HG03103 (cell line): ENCODE measurements around the gene ETFA.
A peak's percentile ranks its signal among the peaks of the same experiment; 100 is the strongest.

Source experiments
- ATAC-seq: cut with Tn5 transposase; IDR thresholded peaks from one replicate; pipeline ENCODE4 v1.9.1; 2021; ENCODE audit warnings: low read depth; ENCODE audit not compliant: unreplicated experiment

Gene ETFA

DNA sequence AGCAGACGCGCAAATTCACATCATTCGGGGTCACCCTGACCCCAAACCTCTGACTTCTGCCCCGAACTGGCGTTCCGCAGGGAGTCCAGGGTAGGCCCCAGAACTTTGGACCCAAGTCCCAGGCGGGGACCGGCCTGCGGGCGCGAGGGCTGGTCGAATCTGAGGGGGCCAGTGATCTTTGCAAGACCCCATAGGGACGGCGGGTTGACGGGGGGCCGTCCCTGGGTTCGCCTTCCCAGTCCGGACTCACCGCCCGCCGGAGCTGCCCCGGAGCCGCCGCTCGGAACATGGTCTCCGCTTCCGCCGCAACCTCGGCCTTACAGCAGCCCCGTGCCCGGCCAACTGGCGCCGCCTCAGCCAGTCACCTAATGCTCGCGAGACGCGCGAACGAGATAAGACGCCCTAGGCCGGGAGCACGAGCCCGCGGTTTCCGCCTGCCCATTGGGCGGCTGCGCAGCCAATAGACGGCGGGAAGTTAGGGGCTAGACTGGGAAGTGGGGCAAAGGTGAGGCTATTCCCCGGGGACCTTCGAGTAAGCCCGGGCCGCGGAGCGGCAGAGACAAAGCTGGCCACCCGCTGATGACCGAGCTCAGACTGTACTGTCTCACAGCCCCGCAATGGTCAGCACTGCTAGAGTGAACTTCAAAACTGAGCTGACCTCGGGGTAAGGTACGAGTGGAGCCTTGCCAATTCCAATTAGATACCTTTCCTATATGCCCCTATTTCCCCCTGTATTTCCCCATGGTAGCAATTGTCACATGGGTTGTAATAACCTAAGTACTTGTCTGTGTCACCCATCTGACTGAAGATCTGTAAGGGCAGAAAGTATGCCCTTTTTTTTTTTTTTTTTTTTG lies at the start of gene ETFA:
Gene ETFA (minus strand): TSS at position 370 of the 854 bp plus-strand sequence. CDS start 81 bp downstream, at position 289.
- ATAC-seq: peak; percentile 97

DNA sequence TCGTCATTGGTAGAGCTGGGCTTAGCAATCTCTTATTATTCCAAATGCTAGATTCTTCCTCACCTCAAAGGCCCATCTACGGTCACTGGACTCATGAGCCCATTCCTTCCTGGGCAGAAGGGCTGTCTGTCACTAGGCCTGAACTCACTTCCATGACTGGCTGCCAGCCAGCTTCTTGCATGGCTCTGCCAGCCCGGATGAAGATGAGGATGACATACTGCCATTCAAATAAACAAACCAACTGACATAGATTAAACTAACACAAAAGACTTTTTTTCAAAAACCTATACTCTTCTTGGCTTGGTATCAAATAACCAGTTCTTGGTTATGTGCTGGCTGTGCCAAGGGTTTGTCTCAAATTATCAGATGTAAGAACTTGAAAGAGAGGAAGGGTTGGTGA lies 49.1 kb upstream of the ETFA start:
- no peak for ATAC-seq

DNA sequence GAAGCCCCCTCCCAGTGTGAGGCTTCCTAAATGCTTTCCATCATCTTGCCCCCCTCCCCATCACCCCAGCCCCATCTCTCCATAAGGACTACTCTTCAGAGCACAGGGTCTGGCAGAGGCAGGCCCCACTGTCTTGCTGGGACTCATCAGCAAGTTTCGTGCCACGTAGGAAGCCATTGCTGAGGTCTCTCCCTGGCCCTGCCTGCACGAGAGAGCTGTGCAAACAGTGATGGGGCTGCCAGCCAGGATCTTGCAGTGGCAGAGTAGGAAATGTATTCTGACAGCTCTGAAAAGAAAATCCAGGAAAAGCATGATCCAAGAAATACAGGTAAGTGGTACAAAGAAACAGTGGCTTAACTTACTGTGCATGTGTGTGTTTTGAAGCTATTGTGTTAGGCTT lies 47.9 kb upstream of the ETFA start:
- ATAC-seq: no peak

DNA sequence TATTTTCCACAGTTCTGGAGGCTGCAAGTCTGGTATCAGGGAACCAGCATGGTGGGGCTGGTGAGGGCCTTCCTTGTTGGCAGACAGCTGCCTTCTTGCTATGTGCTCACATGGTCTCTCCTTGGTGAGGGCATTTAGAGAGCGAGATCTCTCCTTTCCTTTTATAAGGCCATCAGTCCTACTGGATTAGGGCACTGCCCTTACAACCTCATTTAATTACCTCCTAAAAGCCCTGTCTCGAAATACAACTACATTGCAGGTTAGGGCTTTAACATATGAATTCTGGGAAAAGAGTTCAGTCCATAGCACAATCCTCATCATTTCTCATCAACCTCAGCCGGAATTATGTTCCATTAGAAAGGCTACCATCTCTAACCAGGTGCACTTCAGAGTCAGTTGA lies 47.2 kb upstream of the ETFA start:
- no peak for ATAC-seq

DNA sequence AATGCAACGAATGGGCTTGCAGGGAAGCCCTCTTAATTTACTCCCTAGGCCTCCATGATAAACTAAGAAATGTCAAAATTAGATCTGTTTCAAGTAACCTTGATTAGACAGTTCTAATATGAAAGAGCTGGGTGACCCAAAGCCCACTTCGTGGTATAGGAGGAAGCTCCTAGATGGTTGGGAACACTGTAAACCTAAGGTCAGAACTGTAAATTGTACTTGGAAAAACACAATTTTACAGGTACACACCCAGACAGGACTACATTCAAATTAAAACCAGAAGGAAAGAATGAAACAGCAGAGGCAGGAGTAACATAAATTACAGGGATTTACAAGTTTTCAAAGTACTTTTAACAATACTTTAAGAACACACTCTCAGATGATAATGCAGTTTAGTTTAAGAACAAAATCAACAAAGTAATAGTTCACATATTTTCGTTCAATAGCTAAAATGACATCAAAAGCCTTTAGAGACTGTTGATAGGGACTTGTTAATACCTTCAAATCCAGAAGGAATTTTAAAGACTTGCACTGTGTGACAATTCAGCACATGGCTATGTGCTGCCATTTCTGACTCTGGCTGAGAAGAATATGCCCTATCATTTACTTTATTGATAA lies 43.7 kb upstream of the ETFA start:
- no peak for ATAC-seq

DNA sequence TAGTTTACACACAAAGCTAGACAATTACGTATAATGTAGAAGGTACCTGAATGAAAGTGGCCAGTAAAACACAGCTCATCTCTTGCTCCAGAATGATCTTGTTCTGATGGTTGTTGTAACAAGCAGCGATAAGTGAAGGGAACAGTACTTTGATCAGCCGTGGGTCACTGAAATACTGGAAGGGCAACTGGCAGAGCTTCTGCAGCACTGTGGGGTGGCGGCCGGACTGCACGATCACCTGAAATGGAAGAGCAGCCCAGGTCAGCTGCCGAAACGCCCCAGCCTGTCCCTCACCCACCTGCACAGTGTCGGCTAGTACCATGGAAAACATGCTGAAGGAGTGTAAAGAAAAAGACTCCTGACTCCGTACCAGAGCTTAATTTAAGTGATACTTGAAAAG lies 42.6 kb upstream of the ETFA start:
- ATAC-seq: no peak

DNA sequence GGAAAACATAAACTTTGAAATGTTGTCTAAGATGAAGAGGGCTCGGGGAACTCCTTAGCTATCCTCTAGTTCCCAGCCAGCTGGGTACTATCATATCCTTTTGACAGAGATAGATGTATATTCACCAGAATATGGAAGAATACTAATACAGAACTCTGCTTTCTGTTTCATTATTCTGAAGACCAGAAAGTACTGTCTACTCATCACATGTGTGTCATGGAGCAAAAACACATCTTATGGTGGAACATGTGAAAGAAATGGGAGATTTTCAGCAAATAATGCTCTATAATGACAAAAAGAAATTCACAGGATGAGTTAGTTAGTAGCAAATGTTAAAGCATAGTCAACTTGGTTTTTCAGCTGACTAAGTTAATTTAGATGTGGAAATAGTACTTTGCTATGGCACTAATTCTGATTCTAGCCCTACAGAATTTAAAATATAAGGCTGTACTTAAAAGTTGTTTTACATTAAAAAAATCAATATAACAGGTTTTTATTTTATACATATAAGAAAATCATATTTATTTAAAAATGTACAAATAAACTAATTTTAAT lies 41.8 kb upstream of the ETFA start:
- no peak for ATAC-seq

DNA sequence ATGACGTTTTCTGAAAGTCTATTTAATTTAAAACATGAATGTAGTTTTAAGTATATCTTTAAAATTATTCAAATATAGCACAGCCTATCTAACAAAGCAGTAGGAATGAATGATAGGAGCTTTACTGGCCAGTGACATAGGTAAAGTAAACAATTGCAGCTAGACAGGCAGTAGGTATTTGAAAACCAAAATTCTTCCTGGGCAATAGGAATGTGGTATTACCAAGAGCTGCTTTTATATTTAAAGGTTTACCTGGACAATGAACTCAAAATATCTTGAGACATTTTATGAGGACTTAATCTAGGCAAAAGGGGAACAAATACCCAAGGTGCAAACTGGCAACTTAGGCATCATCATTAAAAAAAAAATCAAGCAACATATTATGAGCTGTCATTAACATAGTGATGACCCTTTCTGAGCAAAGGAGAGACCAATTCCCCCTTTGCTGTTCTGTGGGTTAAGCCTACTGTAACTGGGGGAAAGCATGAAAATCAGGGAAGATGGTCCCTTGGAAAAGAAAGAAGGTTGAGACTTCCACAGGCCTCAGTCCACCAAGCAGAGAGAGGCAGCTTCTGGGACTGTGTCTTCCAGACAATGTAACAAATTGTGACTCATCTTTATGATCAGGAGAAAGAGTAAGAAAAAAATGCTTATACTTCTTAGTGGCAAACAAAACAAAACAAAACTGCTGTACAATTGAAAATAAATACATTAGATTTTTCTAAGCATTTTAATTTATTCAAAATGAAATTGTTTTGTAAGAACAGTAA lies 38.2 kb upstream of the ETFA start:
- ATAC-seq: no peak

DNA sequence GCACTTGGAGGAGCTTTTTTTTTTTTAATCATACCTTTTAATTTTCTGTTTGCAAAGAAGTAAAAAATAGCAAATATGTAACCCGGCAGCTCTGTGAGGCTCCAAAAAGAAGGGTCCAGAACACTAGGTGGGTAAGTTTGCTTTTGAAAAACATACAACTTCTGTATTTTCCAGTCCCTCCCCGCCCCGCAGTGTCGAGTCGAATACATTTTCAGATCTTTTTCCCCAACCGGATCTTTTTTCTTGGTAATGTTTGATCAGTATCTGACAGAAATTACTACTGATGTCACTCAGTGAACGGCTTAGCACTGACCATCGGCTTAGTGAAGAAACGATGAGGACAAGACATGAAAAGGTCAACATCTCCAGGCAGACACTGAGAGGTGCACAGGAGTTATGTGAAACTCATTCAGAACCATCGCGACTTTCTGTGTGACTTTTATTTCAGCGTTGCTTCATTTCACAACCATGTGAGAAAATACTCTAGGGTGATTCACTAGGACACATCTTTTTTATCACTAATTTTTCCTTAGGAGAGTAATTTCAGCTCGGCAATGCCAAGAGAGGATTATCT lies 36.3 kb upstream of the ETFA start:
- no peak for ATAC-seq

DNA sequence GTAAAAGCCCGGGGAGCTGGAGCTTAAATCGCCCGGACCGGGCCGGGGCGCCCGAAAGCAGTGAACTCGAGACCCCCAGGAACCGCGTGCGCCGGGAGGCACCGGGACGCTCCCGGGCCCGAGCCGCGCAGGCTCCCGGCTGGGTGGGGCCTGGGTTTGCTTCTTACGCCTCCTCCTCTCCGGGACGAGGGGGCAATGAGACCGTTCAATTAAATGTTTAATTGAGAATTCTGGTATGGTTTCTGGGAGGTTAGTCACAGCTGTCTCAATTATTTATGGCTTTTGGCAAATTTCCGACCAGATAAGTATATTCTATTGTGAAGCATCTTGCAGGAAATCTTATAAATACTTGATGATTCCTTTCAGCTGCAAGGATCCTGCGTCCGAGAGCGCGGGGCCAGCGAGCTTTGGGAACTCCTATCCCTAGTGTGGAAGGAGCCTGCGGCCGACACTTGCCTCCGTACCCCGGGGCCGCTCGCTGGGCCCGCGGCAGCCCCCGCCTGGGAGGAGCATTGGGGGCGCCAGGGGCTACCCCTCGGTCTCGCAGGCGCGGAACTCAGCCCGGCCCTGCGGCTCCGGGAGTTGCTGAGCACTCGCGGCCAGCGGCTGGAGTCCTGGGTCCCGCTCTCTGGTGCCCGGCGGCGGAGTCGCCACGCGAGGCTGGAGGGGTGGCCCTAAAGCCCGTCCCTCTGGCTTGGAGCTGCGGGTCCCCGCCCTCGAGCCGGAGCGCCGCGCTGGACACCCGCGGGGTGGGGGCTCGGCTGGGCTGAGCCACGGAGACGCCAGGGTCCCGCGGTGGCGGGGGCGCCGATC lies 35.6 kb upstream of the ETFA start:
- ATAC-seq: no peak

DNA sequence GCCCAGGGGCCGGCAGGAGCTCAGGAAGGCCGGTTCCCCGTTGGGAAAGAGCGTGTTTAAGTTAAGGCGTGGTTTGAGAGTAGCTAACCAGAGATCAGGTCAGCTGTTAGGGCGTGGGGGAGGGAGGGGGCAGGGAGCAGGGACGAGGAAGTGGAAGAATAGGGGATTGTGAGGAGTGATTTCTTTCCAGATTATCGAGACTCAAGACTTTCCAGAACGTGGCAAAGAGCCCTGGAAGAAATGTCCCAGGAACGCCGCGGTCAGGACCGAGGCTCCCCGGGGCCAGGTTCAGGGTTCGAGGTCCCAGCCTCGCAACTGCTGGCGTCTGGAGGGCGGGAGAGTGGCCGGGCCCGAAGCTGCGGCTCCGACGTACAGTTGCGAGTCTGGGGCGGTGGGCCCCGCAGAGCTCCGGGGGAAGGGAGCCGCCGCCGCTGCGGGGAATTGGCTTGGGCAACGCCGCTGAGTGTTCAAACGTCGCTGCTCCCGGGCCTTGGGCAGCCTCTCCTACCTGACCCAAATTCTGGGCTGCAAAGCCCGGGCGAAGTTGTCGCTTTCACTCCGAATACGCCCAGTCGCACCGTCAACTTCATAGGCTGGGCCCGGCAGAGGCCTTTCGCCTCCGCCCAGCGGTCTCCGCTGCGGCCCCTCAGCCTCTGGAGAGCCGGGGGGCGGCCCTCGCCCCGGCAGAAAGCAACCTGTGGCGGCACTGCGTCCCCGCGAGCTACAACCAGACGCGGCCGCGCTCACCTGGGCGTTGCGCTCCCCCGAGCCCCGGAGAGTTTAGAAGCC lies 34.8 kb upstream of the ETFA start:
- no peak for ATAC-seq

DNA sequence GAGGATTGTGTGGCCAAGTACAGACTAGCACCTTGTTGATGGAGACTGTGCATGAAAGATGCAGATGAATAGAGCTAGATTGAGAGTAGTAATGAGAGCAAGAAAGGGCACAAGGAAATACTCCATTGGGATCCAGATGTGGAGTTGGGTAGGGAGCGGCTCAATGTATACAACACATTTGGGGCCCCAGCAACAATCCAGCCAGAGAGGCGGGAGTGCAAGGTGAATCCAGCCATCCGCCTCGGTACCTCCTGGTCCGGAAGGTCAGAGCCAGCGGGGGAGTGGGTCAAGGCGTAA lies 34.3 kb upstream of the ETFA start:
- no peak for ATAC-seq

DNA sequence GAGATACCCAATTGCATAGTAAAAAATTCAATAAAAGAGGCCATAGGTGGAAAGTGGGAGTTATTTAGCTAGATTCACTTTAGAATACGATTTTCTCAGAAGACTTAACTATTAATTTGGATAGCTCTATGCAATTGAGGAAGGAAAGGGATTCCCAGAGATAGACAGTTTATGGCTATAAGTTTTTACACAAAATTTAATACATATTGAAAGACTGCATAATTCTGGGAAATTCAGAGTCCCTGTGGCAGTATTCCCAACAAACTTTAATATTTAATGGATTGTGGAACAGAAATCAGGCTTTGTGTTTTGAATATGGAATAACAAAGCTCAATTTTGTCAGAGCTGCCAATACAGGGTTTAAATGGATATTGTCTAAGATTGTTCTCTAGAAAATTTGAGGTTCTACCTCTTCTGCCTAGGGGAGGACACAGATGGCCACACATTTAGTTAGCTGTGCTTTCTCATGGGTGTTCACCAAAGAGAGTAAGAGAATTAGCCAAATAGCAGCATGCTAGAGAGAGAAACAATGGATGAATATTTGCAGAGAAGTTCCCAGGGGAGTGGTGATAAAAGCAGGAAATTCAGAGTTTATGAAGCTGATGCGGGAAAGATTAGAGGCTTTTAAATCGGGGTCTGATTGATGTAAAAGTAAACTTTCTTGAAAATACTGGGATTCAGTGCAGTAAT lies 33.8 kb upstream of the ETFA start:
- no peak for ATAC-seq

DNA sequence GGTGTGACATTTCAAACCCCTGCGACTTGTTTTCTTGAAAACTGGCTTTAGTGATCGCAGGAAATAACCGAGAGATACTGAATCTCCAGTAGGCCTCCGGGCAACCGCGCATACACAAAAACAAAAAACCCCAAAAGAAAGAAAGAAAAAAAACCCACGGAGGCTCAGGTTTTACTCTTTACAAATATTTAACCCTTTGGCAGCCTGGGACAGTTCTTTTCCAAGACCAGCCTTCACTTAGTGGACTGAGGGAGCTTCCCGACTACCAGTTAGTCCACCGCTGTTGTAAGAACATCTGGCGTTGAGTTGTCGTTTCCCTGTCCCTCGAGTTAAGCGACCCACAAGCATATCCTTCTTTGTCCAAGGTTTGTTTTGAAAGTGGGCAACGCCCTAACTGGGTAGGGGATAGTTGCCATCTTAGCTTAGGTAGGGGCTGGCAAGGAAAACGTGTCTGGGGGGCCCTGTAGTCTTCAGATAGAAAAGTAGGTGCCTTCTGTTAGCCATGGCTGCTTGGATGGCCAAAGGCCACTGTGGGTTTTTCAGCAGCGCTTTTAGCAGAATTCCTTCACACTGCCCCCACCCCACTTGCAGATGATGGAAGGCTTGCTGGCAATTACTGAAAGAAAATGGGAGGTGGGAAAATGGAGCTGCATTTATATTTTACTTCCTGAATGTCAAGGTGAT lies 32.2 kb upstream of the ETFA start:
- ATAC-seq: no peak

DNA sequence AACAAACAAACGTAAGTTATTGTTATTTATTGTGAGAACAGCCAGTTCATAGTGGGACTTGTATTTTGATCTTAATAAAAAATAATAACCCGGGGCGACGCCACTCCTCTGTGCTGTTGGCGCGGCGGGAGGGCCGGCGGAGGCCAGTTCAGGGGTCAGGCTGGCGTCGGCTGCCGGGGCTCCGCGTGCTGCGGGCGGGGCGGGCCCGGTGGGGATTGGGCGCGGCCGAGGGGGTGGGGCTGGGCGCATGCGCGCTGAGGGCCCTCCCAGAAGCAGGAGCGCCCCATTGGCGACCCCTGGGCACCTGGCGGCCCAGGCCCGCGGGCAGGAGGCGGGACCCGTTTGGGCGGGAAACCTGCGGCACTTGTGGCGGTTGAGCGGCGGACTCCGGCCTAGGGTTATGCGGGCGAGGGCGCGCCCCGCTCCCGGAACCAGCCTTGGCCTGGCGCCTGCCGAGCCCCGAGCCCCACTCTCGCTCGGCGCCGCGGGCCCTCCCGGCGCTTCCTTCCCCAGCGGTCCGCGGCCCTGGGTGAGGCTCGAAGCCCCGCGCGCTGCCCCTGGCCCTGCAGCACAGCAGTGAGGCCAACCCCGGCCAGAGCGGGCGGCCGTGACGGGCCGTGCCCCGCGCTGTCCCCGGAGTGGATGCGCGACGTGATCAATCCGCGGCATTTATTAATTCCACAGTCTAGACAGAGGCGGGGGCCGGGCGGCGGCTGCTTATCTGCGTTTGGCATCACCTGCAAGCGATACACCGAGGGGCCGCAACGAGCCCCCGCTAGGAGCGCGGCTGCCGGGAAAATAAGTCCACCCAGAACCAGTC lies 31.3 kb upstream of the ETFA start:
- ATAC-seq: no peak

DNA sequence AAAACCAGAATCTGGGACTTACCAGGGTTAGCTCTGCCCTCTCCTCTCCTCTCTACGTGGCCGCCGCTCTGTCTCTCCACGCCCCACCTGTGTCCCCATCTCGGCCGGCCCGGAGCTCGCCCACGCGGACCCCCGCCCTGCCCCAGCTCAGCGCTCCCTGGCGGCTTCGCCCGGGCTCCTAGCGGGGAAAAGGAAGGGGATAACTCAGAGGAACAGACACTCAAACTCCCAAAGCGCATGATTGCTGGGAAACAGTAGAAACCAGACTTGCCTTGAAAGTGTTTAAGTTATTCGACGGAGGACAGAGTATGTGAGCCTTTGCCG lies 30.8 kb upstream of the ETFA start:
- ATAC-seq: no peak

DNA sequence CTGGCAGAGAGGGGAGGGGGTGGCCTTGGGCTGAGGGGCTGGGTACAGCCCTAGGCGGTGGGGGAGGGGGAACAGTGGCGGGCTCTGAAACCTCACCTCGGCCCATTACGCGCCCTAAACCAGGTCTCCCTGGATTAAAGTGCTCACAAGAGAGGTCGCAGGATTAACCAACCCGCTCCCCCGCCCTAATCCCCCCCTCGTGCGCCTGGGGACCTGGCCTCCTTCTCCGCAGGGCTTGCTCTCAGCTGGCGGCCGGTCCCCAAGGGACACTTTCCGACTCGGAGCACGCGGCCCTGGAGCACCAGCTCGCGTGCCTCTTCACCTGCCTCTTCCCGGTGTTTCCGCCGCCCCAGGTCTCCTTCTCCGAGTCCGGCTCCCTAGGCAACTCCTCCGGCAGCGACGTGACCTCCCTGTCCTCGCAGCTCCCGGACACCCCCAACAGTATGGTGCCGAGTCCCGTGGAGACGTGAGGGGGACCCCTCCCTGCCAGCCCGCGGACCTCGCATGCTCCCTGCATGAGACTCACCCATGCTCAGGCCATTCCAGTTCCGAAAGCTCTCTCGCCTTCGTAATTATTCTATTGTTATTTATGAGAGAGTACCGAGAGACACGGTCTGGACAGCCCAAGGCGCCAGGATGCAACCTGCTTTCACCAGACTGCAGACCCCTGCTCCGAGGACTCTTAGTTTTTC lies 30.2 kb upstream of the ETFA start:
- ATAC-seq: no peak
